GM21529 (cell line): ENCODE measurements around the gene NIPAL1.
A peak's percentile ranks its signal among the peaks of the same experiment; 100 is the strongest.

ENCODE experiments used
- ATAC-seq: cut with Tn5 transposase; IDR thresholded peaks from one replicate; pipeline ENCODE4 v1.9.1; 2021; ENCODE audit not compliant: unreplicated experiment

NIPAL1 gene

GRCh38 chr4:48025005-48025404 lies 8.4 kb downstream of the NIPAL1 start:
- no peak for ATAC-seq

DNA sequence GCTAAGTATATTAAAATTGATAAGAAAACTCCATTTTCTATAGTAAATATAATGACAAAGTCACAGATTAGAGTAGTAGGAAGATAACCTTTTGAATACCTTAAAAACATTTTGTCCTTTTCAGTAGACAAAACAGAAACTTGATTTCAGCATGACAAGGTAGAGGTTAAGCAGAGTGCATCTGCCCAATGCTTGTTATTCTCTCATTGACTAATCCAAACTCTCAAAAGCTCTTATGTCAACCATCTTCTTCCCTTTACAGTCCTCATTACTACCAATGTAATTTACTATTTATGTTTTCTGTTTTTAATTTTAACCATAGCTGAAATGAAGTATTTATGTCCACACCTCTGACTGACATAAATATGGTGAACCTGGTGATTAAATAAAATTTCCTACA lies 11.1 kb downstream of the NIPAL1 start:
- peak; percentile 77 for ATAC-seq

GRCh38 chr4:48028696-48029095 lies 12.1 kb downstream of the NIPAL1 start:
- ATAC-seq: peak; percentile 66

DNA sequence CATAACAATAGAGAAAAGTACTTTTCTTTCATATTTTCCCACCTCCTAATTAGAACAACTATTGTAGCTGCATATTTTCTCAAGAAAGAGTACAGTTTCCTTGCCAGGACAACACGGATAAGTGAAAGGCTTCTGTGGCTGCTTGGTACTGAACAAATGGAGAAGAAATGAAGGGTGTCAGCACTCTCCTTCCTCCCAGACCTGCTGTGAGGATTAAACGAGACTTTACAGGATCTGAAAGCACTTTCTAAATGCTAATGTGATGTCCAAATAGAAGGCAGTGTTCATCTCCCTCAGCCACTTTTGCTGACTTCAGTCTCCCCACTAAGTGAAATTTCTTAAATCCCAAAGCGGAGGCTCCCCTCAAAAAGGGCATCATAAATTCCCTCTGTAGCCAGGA lies 13.9 kb downstream of the NIPAL1 start:
- ATAC-seq: no peak

DNA sequence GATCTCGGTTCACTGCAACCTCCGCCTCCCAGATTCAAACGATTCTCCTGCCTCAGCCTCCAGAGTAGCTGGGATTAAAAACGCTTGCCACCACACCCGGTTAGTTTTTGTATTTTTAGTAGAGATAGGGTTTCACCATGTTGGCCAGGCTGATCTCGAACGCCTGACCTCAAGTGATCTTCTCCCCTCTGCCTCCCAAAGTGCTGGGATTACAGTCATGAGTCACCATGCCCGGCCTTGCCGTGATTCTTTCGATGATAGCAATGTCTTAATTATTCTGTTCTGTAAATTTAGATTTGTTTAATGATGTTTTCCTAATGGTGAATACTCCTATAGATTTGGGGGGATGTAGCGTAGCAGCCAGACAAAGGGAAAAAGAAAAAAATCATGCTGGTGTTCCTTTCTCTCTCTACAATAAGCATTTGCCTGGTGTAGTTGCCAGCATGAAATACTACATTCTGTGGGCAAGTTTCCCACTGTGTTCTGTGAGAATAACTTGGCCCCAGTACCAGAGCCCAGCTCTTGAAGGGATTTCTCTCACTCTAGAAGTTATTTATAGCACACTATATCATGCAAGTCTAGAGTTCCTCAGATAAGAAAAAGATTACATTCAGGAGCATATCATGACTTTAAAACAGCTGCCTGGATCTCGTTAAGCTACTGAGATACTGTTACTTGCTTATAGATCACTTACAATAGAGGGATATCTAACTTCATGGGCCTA lies 15.4 kb downstream of the NIPAL1 start:
- no peak for ATAC-seq

DNA sequence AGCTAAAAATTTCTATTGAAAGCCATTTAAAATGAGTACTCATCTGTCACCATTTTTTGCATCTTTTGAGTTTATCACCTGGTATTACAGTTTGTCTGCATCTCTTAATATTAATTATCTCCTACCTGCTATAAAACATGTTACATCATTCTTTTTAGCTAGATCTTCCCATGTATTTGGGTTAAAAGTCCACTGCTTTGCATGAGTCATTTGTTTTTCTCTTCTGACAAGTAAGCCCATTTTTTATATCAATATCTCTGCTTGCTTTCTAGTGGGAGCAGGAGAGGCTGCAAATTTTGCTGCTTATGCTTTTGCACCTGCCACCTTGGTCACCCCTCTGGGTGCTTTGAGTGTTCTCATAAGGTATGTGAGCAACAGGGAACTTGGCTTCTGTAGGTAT lies 16.1 kb downstream of the NIPAL1 start:
- ATAC-seq: no peak

DNA sequence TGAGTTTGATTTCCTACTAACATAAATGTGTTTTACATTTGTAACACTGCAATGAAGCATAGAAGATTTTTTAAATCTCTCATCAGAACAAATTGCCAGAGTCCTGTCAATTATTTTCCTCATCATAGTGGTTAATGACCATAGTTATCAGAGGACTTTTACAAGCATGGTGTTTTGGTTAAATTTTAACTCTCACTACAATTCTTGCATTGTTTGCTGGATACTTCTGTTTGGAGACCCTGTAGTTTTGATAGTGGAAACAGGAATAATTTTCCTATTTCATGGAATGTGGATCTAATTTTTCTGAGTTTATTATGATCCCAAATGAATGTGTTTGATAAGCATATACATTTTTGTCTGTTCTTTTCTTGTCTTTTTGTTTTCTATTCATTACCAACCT lies 16.8 kb downstream of the NIPAL1 start:
- ATAC-seq: no peak

- peak; percentile 34 for ATAC-seq
These were observed 17.3 kb downstream of the NIPAL1 start for GRCh38 chr4:48033825-48034413.

DNA sequence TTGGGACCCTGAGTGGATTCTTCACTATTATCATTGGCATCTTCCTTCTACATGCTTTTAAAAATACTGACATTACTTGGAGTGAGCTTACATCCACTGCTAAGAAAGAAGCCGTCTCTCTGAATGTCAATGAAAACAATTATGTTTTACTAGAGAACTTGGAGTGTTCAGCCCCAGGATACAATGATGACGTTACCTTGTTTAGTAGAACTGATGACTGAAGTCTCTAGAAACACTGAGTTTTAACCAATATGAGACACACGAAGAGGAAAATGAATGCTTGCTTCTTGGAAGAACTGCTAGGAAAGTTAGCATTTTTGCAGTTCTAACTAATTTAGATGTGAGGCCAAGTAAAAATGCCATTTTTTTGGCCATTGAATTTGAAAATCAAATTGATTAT lies 19.4 kb downstream of the NIPAL1 start:
- no peak for ATAC-seq

GRCh38 chr4:48037117-48037462 lies 20.5 kb downstream of the NIPAL1 start:
- no peak for ATAC-seq

GRCh38 chr4:48038666-48039065 lies 22.1 kb downstream of the NIPAL1 start:
- ATAC-seq: no peak

- no peak for ATAC-seq
These were observed 23.0 kb downstream of the NIPAL1 start for GRCh38 chr4:48039561-48039960.

DNA sequence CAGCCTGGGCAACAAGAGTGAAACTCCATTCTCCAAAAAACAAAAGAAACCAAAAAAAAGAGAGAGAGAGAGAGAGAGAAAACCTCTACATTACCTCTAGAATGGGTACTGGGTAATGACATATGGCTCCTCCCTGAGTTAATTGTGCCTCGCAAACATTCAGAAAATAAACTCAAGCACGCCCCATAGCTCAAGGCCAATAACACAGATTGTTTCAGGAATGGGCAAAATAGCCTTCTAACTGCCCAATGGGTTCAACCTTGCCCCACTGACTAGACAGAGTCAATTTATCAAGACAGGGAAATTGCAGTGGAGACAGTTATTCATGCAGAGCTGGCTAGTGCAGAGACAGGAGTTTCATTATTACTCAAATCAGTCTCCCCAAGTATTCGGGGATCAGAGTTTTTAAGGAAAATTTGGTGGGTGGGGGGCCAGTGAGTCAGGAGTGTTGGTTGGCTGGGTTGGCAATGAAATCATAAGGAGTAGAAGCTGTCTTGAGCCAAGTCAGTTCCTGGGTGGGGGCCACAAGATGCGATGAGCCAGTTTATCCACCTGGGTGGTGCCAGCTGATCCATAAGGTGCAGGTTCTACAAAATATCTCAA lies 25.1 kb downstream of the NIPAL1 start:
- ATAC-seq: no peak

DNA sequence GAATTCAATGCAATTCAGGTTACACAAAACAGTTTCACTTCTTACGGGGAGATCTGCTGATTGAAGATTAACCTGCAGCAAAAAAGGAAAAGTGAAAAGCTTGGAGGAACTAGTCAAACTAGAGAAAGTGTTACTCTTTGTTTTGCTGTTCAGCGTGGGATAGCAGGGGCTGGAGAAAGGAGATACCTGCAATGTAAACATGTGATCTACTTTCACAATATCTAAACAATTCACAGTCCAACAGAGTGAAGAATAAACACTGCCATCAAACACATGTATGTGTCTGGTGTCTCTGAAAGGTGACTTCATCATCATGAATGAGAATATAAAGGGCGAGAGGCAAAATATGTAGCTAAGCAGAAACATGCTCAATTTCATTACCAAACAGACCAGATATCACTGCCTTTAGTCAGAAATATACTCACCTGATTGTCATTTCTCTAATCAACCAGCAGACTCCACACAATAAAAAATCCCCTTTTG lies 26.4 kb downstream of the NIPAL1 start:
- ATAC-seq: no peak

GRCh38 chr4:48043504-48043903 lies 26.9 kb downstream of the NIPAL1 start:
- no peak for ATAC-seq

GRCh38 chr4:48044298-48044697 lies 27.7 kb downstream of the NIPAL1 start:
- no peak for ATAC-seq

DNA sequence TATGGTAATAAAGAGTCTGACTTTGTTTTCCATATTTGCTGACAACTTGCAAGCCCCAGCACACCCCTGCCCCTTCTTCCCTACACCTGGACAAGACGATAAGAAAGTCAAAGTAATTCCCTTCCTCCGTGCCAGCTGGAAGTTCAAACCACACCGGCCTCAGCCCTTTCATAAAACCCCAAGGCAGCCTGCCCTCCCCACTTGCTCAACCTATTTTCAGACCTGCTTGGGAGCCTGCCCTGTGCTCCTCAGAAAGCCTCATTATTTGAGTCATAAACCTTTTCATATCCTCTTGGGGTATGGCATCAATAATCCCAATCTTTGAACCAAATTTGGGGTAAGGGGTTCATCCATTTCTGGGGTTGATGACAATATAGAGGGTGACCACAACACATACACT lies 29.5 kb downstream of the NIPAL1 start:
- no peak for ATAC-seq

- ATAC-seq: peak; percentile 96
These were observed 30.9 kb downstream of the NIPAL1 start for GRCh38 chr4:48047421-48047844.

DNA sequence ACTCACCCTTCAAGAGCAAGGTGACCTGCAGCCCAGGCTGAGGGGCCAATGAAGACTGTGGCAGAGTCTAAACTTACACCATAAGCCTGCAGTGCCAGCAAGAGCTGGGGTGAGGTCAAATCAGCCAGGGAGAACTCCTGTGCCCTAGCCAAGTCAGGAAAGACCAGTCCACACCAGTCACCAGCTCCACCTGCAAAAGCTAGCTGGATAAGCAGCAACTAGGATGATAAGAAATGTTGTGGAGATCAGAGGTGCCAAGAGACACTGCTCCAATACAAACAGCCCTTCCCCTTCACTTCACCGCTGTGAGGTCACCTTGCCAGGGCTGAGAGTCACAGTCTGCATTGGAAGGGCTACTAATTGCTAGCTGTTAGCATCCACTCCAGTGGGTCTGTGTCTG lies 31.3 kb downstream of the NIPAL1 start:
- peak; percentile 13 for ATAC-seq

DNA sequence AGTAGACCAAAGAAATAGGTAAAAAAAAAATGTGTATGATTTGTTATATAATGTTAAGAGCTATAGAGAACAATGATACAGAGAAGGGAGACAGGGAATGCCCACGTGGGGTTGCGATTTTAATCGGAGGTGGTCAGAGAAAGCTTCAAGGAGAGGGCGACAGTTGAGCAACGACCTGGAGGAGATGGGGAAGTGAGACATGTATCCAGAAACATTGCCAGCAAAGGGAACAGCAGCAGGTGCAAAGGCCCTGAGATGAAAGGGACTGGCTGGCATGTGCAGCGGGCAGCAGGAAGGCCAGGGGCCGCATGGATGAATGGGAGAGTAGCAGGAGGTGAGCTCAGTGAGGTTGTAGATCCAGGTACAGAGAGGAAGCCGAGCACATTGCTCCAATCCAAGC lies 32.9 kb downstream of the NIPAL1 start:
- no peak for ATAC-seq

- no peak for ATAC-seq
These were observed 34.5 kb downstream of the NIPAL1 start for GRCh38 chr4:48051078-48051477.
